Activated CD4-positive, alpha-beta T cell treated with anti-CD3 and anti-CD28 coated beads for 24 hours (primary cell): ENCODE results near the gene ADSS2.
"Not testable (repeated sequence)": the region's sequence is repeated elsewhere in the genome, so short reads cannot be mapped to it uniquely, and the experiment has no call there.

Source experiments
- DNase-seq, 2 donors: peaks; one replicate each; pipeline ENCODE4 v3.0.0-alpha.2; 2020; ENCODE audit warnings: low read depth in 2 of 2

Gene ADSS2

GRCh38 chr1:244451539-244451950, at the start of gene ADSS2:
TSS of gene ADSS2 (minus strand) at chr1:244451909. CDS start at chr1:244451817, 92 bp downstream.
- peak in 1 of 2 donors; percentile 3 for DNase-seq

- DNase-seq = not testable (repeated sequence)
Measured at GRCh38 chr1:244500515-244500914, 48.8 kb upstream of the ADSS2 start.

DNA sequence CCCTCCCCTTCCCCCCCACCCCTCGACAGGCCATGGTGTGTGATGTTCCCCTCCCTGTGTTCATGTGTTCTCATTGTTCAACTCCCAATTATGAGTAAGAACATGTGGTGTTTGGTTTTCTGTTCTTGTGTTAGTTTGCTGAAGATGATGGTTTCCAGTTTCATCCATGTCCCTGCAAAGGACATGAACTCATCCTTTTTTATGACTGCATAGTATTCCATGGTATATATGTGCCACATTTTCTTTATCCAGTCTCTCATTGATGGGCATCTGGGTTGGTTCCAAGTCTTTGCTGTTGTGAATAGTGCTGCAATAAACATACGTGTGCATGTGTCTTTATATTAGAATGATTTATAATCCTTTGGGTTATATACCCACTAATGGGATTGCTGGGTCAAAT, 47.8 kb upstream of the ADSS2 start:
- DNase-seq = not testable (repeated sequence)

DNA sequence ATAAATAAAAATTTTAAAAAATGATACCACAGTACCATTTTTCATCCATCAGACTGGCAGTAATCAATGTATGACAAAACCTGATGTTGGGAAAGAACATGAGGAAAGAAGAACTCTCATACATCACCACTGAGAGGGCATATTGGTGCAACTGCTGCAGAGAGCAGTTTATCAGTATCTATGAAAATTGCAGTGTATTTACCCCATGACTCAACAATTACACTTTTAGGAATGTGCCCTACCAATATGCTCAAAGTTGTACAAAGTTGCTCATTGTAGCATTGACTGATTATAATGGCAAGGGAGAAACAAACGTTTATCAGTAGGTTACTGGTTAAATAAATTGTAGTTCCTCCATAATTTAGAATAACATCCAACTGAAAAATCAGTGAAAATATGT, 46.1 kb upstream of the ADSS2 start:
- no peak for DNase-seq

GRCh38 chr1:244496186-244496585, 44.5 kb upstream of the ADSS2 start:
- DNase-seq = no peak

GRCh38 chr1:244494653-244495052, 42.9 kb upstream of the ADSS2 start:
- no peak for DNase-seq

DNA sequence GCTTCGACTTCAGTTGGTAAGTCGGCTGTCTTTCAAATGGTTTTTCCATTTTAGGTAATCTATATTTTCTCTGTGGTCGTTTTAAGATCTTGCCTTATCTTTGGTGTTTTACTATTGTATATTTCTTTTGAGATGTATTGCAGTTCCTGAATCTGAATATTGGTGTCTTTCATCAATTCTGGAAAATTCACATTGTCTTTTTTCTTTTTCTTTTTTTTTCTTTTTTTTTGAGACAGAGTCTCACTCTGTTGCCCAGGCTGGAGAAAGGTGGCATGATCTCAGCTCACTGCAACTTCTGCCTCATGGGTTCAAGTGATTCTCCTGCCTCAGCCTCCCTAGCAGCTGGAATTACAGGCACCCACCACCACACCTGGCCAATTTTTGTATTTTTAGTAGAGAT, 33.3 kb upstream of the ADSS2 start:
- DNase-seq = not testable (repeated sequence)

DNA sequence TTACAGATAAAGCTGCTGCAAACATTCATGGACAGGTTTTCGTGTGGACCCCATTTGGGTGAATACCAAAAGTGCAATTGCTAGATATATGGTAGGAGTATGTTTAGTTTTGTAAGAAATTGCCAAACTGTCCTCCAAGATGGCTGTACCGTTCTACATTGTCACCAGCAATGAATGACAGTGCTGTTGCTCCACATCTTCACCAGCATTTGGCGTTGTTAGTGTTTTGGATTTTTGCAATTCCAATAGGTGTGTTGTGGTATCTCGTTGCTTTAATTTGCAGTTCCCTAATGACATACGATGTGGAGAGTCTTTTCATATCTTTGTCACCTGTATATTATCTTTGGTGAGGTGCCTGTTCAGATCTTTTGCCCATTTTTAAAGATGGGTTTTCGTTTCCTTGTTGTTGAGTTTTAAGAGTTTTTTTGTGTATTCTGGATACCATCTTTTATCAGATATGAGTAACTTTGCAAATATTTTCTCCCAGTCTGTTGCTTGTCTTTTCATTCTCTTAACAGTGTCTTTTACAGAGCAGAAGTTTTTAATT, 21.4 kb upstream of the ADSS2 start:
- no peak for DNase-seq

- DNase-seq = no peak
Measured at GRCh38 chr1:244466724-244467123, 15.0 kb upstream of the ADSS2 start.

DNA sequence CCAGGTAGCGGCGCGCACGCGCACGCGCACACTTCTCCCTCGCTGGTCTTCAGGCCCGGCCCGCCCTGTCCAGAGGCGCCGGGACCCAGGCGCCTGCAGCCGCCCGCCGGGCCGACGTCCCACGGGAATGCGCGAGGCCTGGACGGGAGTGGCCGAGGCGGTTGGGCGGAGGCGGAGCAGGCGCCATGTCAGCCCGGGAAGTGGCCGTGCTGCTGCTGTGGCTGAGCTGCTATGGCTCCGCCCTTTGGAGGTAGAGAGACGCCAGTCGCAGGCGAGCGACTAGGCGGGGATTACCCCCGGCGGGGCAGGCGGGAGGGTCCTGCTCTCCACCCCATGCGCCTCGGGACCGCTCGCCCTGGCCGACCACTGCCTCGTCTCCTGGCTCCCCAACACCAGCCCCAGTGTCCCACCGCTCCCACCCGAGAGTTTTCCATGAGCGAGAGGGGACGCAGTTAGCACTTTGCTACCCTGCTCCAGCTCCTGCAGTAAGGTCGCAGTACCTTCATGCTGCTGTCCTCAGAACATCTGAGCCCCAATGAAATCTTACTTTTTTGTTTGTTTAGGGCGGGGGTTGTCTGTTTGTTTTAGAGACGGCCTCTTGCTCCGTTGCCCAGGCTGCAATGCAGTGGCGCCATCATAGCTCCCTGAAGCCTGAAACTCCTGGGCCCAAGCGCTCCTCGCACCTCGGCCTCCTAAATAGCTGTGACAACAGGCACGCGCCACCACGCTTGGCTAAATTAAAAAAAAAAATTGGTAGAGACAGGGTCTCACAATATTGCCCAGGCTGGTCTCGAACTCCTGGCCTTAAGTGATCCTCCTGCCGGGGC, 9.7 kb upstream of the ADSS2 start, which contains the start of gene CATSPERE:
Gene CATSPERE, plus strand, starts transcription at position 29 of the 827 bp plus-strand sequence. Its CDS starts 157 bp downstream, at position 186.
- DNase-seq = peak; percentile 48 to 52

DNA sequence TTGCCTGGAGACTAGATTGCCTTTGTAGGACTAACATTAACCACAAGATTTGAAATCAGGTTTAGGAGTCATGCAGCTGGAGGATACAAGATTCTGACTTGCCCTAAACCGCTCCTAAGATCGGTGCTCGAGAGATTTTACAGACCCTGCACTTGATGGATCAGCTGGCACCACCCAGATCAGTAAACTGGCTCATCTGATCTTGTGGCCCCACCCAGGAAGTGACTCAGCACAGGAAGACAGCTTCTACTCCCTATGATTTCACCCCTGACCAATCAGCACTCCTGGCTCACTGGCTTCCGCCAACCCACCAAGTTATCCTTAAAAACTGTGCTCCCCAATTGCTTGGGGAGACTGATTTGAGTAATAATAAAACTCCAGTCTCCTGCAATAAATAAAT, 8.5 kb upstream of the ADSS2 start:
- no peak for DNase-seq

- no peak for DNase-seq
Measured at GRCh38 chr1:244458781-244459180, 7.1 kb upstream of the ADSS2 start.

DNA sequence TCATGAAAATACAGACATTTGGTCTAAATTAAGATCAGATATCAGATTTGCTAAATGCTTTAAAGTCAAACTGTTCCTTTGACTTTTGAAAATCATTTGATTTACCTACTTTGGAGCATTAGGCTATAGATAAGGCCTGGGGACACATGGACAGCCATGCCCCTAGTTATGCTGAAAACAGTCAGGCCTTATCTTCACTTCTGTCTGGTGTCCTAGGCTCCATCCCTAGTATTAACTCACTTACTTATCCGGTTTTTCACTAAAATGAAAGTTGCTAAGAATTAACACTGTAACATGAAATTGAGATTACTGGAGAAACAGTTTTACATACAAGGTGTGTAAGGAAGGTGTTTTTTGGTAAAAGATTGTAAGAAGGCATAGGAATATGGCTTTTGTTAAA, 4.9 kb upstream of the ADSS2 start:
- DNase-seq = no peak

DNA sequence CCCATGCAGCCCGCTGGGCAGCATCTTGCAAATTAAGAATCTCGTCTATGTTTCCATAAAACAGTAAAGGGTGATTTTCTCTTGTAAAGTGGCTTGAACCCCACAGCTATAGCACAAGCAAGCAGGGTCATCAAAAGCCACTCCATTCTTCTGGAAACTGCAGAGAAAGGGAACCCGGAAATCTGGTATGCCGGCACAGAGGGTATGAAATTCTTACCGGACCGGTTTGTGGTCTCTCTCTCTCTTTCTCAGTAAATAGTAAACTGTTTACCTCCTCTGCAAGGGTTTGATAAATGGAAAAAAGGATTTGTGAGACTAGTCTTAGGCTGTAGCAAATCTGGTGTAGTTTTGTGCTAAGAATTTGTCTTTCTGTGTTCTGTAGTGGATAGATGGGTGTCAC, 2.7 kb upstream of the ADSS2 start:
- DNase-seq = no peak

DNA sequence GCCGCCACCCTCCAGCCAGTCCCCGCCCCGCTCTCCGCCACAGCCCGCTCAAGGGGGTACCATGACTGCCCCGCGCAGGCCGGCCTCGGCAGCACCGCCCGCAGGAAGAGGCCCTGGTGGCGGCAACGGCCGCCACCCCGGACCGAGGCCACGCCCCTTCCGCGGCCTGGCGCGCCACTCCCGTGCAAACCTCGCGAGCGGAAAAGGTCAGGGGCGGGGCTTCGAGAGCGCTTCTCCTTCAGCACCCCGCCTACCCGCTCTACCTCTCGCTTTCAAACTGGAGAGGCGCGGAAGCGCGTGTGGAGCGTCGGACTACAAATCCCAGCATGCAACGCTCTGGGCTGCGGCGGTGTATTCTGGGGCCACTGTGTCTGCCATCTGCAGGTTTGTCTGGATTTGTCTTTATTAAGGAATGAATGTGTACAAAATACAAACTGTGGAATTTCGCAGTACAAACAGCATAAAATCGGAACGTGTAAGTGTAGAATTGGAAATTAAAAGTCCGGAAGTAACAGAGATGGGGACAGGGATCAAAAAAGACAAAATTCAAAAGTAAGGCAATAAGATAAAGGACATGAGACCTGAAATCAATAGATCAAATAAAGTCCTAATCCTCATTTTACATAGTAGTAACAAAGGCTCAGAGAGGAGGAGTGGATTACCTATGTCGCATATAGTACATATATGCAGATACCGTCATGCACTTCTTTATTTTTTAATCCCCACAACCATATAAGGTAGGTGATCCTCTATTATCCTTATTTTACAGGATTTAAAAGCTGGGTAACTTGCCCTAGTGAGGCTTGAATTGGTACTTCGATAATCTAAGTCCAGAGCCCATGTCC, 464 bp upstream of the ADSS2 start:
- DNase-seq = peak; percentile 97 to 99

- peak; percentile 19 to 31 for DNase-seq
Measured at GRCh38 chr1:244450597-244451538, 841 bp downstream of the ADSS2 start.

- DNase-seq = no peak
Measured at GRCh38 chr1:244449936-244450508, 1.7 kb downstream of the ADSS2 start.

GRCh38 chr1:244448279-244449036, 3.3 kb downstream of the ADSS2 start:
- no peak for DNase-seq

DNA sequence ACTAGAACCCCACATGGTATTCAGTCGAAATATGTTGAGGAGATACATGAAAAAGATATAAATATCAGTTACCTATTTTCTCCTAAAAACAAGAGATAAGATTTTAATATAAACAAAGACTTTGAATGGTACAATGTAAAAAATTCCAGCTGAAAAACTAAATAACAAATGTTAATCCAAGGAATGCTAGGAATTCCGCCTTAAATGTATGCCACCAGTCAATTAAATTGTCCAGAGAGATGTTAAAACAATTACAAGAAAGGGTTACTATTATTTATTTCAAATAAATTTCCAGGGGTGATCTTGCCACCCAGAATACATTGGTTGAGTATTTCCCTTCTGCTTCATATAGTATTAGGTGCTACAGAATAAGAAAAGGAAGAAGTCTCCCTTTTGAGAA, 4.2 kb downstream of the ADSS2 start:
- DNase-seq = no peak

DNA sequence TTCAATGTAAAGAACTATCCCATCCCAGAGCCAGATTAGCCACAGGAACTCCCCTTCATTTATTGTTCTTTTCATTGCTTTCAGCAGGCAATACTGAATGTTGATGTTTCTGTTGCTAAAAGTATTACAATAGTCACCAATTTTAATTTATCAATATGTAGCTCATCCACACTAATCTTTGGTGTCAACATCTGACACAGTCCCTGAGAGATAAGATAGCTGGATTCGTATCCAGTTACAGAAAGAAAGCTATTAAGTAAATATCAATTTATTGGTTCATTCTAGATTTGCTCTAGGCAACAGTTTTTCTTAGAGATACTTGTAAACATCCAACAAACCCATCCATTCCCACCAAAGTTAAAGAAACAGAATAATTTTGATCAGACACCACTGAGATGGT, 4.7 kb downstream of the ADSS2 start:
- DNase-seq = no peak
